Large intestine (tissue), 12 donors: ENCODE data around the gene KLHL28. TPM values are rescaled to one million over a fixed set of nuclear protein-coding genes. Genes with fewer than 3 reads are reported as not detected.

ENCODE experiments used
- DNase-seq, 2 donors: peaks; one replicate each; pipeline versions ENCODE4 v3.0.0 to v3.0.0-alpha.2; 2013
- H3K27ac ChIP-seq: one replicate; pipeline ENCODE4 v1.5.1; 2013; ENCODE audit warnings: low read length
- H3K27me3 ChIP-seq: 2 replicates; pipeline ENCODE4 v1.6.1; 2013; ENCODE audit warnings: low read length; ENCODE audit not compliant: control insufficient read depth, insufficient read depth
- H3K36me3 ChIP-seq: 2 replicates; pipeline ENCODE4 v1.6.1; 2013; ENCODE audit warnings: low read length; ENCODE audit not compliant: control insufficient read depth, insufficient read depth
- H3K4me1 ChIP-seq: one replicate; pipeline ENCODE4 v1.6.1; 2013; ENCODE audit warnings: low read length; ENCODE audit not compliant: control insufficient read depth, insufficient read depth
- H3K4me3 ChIP-seq: one replicate; pipeline ENCODE4 v1.5.1; 2013; ENCODE audit warnings: low read length
- H3K9me3 ChIP-seq: one replicate; pipeline ENCODE4 v1.6.1; 2013; ENCODE audit warnings: mild to moderate bottlenecking, low read depth, low read length, moderate library complexity; ENCODE audit not compliant: control insufficient read depth
- WGBS: methylation state at CpG from one replicate; pipeline ENCODE4 v1.1.5; 2013; ENCODE audit warnings: low lambda C conversion rate; ENCODE audit not compliant: insufficient coverage; 5-methylcytosine and 5-hydroxymethylcytosine counted together
- long read RNA-seq, 11 donors: transcript quantifications; one replicate each; lab custom pipeline, GENCODE V29; 2026
- polyA plus RNA-seq: library from polyadenylated mRNA; unstranded; fragments of 120-200 nt; gene quantifications from one replicate; pipeline ENCODE4 v1.2.1, GENCODE V29; 2013

KLHL28 gene, protein sequence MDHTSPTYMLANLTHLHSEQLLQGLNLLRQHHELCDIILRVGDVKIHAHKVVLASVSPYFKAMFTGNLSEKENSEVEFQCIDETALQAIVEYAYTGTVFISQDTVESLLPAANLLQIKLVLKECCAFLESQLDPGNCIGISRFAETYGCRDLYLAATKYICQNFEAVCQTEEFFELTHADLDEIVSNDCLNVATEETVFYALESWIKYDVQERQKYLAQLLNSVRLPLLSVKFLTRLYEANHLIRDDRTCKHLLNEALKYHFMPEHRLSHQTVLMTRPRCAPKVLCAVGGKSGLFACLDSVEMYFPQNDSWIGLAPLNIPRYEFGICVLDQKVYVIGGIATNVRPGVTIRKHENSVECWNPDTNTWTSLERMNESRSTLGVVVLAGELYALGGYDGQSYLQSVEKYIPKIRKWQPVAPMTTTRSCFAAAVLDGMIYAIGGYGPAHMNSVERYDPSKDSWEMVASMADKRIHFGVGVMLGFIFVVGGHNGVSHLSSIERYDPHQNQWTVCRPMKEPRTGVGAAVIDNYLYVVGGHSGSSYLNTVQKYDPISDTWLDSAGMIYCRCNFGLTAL
- 15.1 TPM for polyA plus RNA-seq
- long read RNA-seq, donor 1, partial matches to known transcripts: 7 of 8 reads
- long read RNA-seq, donor 1, other reads (novel, unspliced or antisense): 0 of 8 reads
- long read RNA-seq, donor 2, partial matches to known transcripts: 46 of 46 reads
- long read RNA-seq, donor 2, other reads (novel, unspliced or antisense): 0 of 46 reads
- long read RNA-seq, donor 3: 0 reads
- long read RNA-seq, donor 4: 0 reads
- long read RNA-seq, donor 5, full-length matches to known transcripts: 3 of 3 reads
- long read RNA-seq, donor 5, partial matches to known transcripts: 0 of 3 reads
- long read RNA-seq, donor 5, other reads (novel, unspliced or antisense): 0 of 3 reads
- long read RNA-seq, donor 6, full-length matches to known transcripts: 1 of 1 reads
- long read RNA-seq, donor 6, partial matches to known transcripts: 0 of 1 reads
- long read RNA-seq, donor 6, other reads (novel, unspliced or antisense): 0 of 1 reads
- long read RNA-seq, donor 7, full-length matches to known transcripts: 2 of 9 reads
- long read RNA-seq, donor 7, partial matches to known transcripts: 7 of 9 reads
- long read RNA-seq, donor 7, other reads (novel, unspliced or antisense): 0 of 9 reads
- long read RNA-seq, donor 8, full-length matches to known transcripts: 2 of 20 reads
- long read RNA-seq, donor 8, partial matches to known transcripts: 18 of 20 reads
- long read RNA-seq, donor 8, other reads (novel, unspliced or antisense): 0 of 20 reads
- long read RNA-seq, donor 9, full-length matches to known transcripts: 1 of 1 reads
- long read RNA-seq, donor 9, partial matches to known transcripts: 0 of 1 reads
- long read RNA-seq, donor 9, other reads (novel, unspliced or antisense): 0 of 1 reads
- long read RNA-seq, donor 10, full-length matches to known transcripts: 3 of 3 reads
- long read RNA-seq, donor 10, partial matches to known transcripts: 0 of 3 reads
- long read RNA-seq, donor 10, other reads (novel, unspliced or antisense): 0 of 3 reads
- long read RNA-seq, donor 11, full-length matches to known transcripts: 1 of 1 reads
- long read RNA-seq, donor 11, partial matches to known transcripts: 0 of 1 reads
- long read RNA-seq, donor 11, other reads (novel, unspliced or antisense): 0 of 1 reads

DNA sequence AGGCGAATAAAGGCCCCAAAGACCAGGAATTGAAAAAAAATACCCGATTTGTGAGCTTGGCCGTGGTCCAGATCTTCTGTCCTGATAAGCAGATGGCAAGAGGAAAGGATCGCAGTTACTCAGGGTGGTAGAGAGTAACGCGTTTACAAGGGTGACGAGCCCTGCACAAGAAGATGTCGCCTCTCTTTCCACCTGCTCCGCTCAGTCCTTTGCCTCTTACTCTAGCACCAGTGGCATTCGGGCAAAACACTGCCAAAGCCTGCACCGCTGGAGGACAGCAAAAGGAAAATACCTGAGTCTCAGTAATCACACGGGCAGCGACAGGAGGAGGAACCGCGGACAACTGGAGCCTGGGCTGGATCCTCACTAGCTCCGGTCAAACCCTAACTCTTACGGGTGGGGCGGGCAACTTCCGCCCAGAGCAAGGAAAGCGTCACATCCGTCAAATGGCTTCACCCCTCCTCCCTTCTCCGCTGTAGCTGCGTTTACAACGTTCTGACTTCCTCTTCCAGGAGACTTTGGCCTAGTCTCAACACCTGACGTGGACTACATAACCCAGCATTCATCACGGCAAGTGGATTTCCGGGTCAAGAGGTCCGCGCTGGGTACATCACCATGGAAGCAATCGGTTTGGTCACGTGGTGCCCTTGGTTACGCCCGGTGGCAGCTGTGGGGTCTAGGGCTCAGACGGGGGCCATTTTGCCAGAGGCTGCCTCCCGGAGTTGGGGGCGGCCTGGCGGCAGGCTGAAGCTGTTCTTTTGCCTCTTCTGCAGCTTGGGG is at the start of gene KLHL28, which contains the start of gene TOGARAM1:
KLHL28 (minus strand) TSS at position 394 of the 780 bp plus-strand sequence. CDS start 16,019 bp downstream, outside the sequence.
TOGARAM1 (plus strand) TSS at position 637 of the 780 bp plus-strand sequence. CDS start 232 bp downstream, outside the sequence.
- WGBS: 0% methylated on average over 1 of the region's 37 CpGs
- DNase-seq: peak; percentile 100
- peaks cover 2% of the 10 kb centered on the region for H3K36me3 ChIP-seq
- H3K9me3 ChIP-seq: no peaks in the 10 kb centered on the region
- H3K4me3 ChIP-seq: peak within 1 kb of the TSS; percentile 85
- H3K27me3 ChIP-seq: no peaks in the 10 kb centered on the region
- H3K27ac ChIP-seq: peak within 1 kb of the TSS; percentile 95
- peaks cover 7% of the 10 kb centered on the region for H3K4me1 ChIP-seq

DNA sequence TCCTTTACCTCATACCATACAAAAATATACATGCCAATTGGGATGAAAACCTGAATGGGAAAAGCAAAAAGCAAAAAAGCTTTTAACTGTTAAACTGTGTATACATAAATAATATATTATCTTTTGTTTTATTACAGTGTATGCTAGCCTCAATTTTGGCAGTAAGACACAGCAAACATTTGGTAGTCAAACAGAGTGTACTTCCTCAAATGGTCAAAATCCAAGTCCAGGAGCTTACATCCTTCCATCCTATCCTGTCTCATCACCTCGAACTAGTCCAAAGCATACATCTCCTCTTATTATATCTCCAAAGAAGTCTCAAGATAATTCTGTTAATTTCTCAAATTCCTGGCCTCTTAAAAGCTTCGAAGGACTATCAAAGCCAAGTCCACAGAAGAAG is 42.2 kb upstream of the KLHL28 start:
- H3K9me3 ChIP-seq: no peaks in the 10 kb centered on the region
- no peak for DNase-seq
- H3K4me1 ChIP-seq: no peaks in the 10 kb centered on the region
- H3K27me3 ChIP-seq: no peaks in the 10 kb centered on the region
- H3K36me3 ChIP-seq: peaks cover 16% of the 10 kb centered on the region
- WGBS: no CpG with 5 or more reads among the region's 2 CpGs
- no peak overlapping the region for H3K4me3 ChIP-seq
- no peak overlapping the region for H3K27ac ChIP-seq

DNA sequence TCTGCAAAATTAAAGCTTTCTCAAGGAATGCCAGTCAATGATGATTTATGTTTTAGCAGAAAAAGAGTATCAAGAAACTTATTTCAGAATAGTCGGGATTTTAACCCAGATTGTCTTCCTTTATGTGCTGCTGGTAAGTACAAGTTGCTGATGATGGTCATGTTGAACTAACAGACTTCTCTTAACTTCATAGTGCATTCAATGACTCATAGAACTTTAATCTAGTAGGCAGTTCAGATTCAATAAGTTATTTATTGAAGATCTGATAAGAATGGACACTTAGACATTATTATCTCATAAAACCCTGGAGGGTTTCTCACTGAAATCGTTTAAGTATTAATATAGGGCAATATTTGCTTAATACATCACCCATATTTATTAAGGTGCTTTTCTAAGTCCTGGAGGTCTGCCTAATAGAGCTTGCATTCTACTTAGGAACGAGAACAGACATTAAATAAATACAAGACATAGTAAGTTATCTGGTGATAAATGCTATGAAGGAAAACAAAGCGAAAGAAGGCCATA is 34.1 kb upstream of the KLHL28 start:
- 100% methylated on average over 1 of the region's 4 CpGs for WGBS
- no peak overlapping the region for H3K27ac ChIP-seq

DNA sequence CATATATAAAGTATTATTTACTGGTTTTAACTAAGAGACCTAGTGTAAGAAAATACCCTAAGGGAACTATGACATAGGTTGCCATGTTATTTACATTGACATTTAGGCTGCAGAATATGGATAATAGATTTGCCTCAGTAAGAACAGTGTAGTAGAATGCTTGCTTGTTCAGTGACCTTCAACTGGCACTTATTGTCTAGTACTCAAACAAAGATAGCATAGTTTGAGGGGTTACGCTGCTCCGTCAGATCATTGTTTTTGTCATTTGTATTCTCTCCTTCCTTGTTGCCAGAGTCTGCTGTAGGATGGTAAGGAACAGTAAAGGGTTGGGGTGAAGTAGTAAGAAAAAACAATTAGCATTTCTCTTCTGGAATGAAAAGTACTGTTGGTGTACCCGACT is 33.4 kb upstream of the KLHL28 start:
- 73% methylated on average over 2 of the region's 3 CpGs for WGBS
- Histone ChIP-seq H3K27me3 (no peaks in the 10 kb centered on the region), H3K4me3 (no peak overlapping the region), H3K9me3 (no peaks in the 10 kb centered on the region), H3K36me3 (peaks cover 10% of the 10 kb centered on the region), H3K27ac (no peak overlapping the region), H3K4me1 (no peaks in the 10 kb centered on the region)
- no peak for DNase-seq

More for the DNA sequence above, 34.1 kb upstream of the KLHL28 start:
- no peaks in the 10 kb centered on the region for H3K27me3 ChIP-seq
- H3K36me3 ChIP-seq: peaks cover 16% of the 10 kb centered on the region
- no peaks in the 10 kb centered on the region for H3K4me1 ChIP-seq
- H3K9me3 ChIP-seq: no peaks in the 10 kb centered on the region
- DNase-seq: no peak
- no peak overlapping the region for H3K4me3 ChIP-seq

DNA sequence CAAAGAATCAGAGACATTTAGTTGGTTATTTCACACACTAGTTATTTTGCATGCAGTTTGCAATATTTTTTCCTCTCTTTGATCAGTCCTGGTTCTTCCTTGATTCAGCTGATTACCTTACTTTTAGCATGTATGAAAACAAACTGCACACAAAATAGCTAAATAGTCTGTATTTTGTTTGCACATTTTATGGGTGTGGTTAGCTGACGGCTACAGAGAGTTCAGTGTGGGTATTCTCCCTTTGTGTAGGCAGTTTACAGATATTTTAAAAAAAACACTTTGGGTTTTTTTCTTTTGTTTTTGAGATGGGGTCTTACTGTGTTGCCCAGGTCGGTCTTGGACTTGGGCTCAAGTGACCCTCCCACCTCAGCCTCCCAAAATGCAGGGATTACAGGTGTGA is 28.8 kb upstream of the KLHL28 start:
- Histone ChIP-seq H3K4me1 (no peaks in the 10 kb centered on the region), H3K4me3 (no peak overlapping the region), H3K9me3 (no peaks in the 10 kb centered on the region), H3K27ac (no peak overlapping the region), H3K27me3 (no peaks in the 10 kb centered on the region), H3K36me3 (peaks cover 2% of the 10 kb centered on the region)
- no peak for DNase-seq
- WGBS: no CpG with 5 or more reads among the region's 2 CpGs

DNA sequence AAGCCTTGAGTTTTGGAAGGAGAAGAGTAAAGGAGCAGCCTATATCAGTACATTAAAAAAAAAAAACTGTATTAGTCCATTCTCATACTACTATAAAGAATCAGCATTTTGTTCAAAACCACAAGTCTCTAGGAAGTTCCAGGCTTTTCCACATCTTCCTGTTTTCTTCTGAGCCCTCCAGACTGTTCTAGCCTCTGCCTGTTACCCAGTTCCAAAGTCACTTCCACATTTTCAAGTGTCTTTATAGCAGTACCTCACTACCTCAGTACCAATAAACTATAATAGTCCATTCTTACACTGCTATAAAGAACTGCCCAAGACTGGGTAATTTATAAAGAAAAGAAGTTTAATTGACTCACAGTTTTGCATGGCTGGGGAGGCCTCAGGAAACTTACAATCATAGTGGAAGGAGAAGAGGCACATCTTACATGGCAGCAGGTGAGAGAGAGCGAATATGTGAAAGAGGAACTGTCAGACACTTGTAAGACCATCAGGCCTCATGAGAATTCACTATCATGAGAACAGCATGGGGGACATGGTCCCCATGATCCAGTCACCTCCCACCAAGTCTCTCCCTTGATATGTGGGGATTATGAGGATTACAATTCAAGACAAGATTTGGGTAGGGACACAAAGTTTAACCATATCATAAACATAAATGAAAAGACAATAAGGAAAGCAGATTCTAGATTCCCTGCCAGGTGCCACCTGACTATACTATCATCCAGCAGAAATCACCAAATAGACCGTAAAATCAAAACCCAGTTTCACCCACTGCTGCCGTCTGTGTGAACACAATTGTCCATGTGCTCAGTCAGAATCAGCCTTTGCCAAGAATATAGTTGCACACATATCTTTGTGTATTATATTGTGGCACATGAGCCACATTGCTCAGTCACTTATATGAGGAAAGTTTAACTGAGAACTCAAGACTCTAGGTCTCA is 28.0 kb upstream of the KLHL28 start:
- Histone ChIP-seq H3K27ac (no peak overlapping the region), H3K4me1 (no peaks in the 10 kb centered on the region), H3K27me3 (no peaks in the 10 kb centered on the region), H3K36me3 (peaks cover 2% of the 10 kb centered on the region), H3K4me3 (no peak overlapping the region), H3K9me3 (no peaks in the 10 kb centered on the region)
- WGBS: no CpG with 5 or more reads among the region's 3 CpGs
- no peak for DNase-seq

DNA sequence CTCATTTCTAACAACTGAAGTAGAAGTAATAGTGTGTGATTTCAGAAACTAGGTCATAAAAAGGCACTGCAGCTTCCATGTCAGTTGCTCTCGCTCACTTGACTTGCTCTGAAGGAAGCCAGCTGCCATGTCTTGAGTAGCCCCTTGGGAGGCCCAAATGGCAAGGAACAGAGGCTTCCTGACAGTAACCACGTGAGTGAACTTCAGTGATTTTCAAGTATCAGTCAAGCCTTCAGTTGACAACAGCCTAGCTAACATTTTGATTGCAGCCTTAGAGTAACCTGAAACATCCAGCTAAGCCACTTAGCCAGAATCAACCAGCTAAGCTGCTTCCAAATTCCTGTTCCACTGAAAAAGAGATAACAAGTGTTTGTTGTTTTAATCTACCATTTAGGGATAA is 26.9 kb upstream of the KLHL28 start:
- Histone ChIP-seq H3K36me3 (no peaks in the 10 kb centered on the region), H3K4me3 (no peak overlapping the region), H3K9me3 (no peaks in the 10 kb centered on the region), H3K27ac (no peak overlapping the region), H3K4me1 (no peaks in the 10 kb centered on the region), H3K27me3 (no peaks in the 10 kb centered on the region)
- no CpG with 5 or more reads among the region's 2 CpGs for WGBS
- no peak for DNase-seq

DNA sequence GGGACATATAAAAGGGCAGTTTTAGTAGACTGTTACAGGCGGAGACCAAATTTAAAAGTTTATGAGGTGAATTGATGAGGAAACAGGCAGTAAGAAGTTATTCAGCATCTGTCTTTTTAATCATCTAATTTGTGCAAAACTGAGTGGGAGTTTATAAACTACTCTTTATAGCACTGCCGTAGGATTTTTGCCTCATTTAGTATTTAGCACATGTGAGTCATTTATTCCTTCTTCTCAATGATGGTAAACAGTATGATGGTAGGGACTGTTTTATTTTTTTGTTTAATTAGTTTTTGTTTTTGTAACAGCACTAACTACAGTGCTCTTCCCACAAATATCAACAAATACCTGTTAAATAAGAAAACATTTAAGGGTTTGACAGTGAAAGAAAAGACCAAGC is 20.8 kb upstream of the KLHL28 start:
- H3K27me3 ChIP-seq: no peaks in the 10 kb centered on the region
- no peaks in the 10 kb centered on the region for H3K4me1 ChIP-seq
- no peaks in the 10 kb centered on the region for H3K36me3 ChIP-seq
- DNase-seq: no peak
- 90% methylated on average over 1 of the region's 2 CpGs for WGBS
- no peak overlapping the region for H3K4me3 ChIP-seq
- H3K27ac ChIP-seq: no peak overlapping the region
- no peaks in the 10 kb centered on the region for H3K9me3 ChIP-seq
